NCI-H2196 treated with DMSO at 0.1 percent for 48 hours (cell line): ENCODE measurements around the gene AUH.

ENCODE experiments used
- DNase-seq: peaks from one replicate; lab custom pipeline; 2025; ENCODE audit not compliant: unreplicated experiment; lab: John Stamatoyannopoulos, UW

Gene AUH

GRCh38 chr9:91255327-91255726 is 106.4 kb downstream of the AUH start:
- no peak for DNase-seq

GRCh38 chr9:91253488-91253887 is 108.2 kb downstream of the AUH start:
- DNase-seq, result no peak

GRCh38 chr9:91248707-91249106 is 113.0 kb downstream of the AUH start:
- DNase-seq, result no peak

GRCh38 chr9:91247278-91247677 is 114.4 kb downstream of the AUH start:
- no peak for DNase-seq

GRCh38 chr9:91246846-91247245 is 114.9 kb downstream of the AUH start:
- DNase-seq, result no peak

GRCh38 chr9:91245431-91246313 is 116.0 kb downstream of the AUH start:
- no peak for DNase-seq

- DNase-seq, result no peak
Observed at GRCh38 chr9:91243029-91243428, 118.7 kb downstream of the AUH start.

GRCh38 chr9:91241909-91242308 is 119.8 kb downstream of the AUH start:
- DNase-seq, result no peak

- no peak for DNase-seq
Observed at GRCh38 chr9:91240596-91241165, 121.0 kb downstream of the AUH start.

- no peak for DNase-seq
Observed at GRCh38 chr9:91239367-91240111, 122.2 kb downstream of the AUH start.

- no peak for DNase-seq
Observed at GRCh38 chr9:91234523-91234922, 127.2 kb downstream of the AUH start.

GRCh38 chr9:91231619-91232018 is 130.1 kb downstream of the AUH start:
- DNase-seq, result no peak

GRCh38 chr9:91223000-91223399 is 138.7 kb downstream of the AUH start:
- no peak for DNase-seq

GRCh38 chr9:91222457-91222856 is 139.3 kb downstream of the AUH start:
- DNase-seq, result no peak

- no peak for DNase-seq
Observed at GRCh38 chr9:91221332-91221731, 140.4 kb downstream of the AUH start.

GRCh38 chr9:91220491-91221135 is 141.1 kb downstream of the AUH start:
- DNase-seq, result no peak

GRCh38 chr9:91220021-91220420 is 141.7 kb downstream of the AUH start:
- no peak for DNase-seq

GRCh38 chr9:91219557-91219956 is 142.2 kb downstream of the AUH start:
- no peak for DNase-seq

- no peak for DNase-seq
Observed at GRCh38 chr9:91217388-91217787, 144.3 kb downstream of the AUH start.

- DNase-seq, result no peak
Observed at GRCh38 chr9:91214867-91215266, 146.9 kb downstream of the AUH start.

- no peak for DNase-seq
Observed at GRCh38 chr9:91214086-91214485, 147.6 kb downstream of the AUH start.
